K562 (cell line): ENCODE results near the gene RBMS1. TPM values are rescaled to one million over a fixed set of nuclear protein-coding genes. Genes with fewer than 3 reads are reported as not detected.

Source experiments
- ATAC-seq: fragments of 200-7000 bp; cut with Tn5 transposase; 3 replicates; pipeline ENCODE4 v1.9.1; 2020; ENCODE audit warnings: moderate library complexity
- BruUV-seq: library from RNA; stranded (reverse); fragments of 400-500 nt; replicated peaks from 2 replicates; lab custom pipeline; 2021; lab: Mats Ljungman, UMichigan
- CTCF ChIA-PET: fragments of 300-600 bp; formaldehyde crosslinking; extraction: SDS; loops from one replicate; lab custom pipeline; 2021; ENCODE audit warnings: low intra/inter-chr PET ratio; lab: Yijun Ruan, JAX
- POLR2A ChIA-PET: fragments of 300-600, 350-650 bp; sonication (Branson Sonifier 250); formaldehyde crosslinking; extraction: SDS; loops from one replicate; lab custom pipeline; 2021; ENCODE audit warnings: antibody characterized with exemption, inconsistent platforms; lab: Yijun Ruan, JAX
- DNase-seq, 4 experiments: peaks; one replicate each; pipeline versions ENCODE4 v3.0.0 to v3.0.0-alpha.2; 2011 to 2018; ENCODE audit warnings: low spot score in 3 of 4, mixed read lengths in 3 of 4; ENCODE audit errors: extremely low read depth in 1 of 4
- FAIRE-seq: peaks from 2 replicates; lab custom pipeline; 2011; peaks lifted over from hg19 to GRCh38; lab: Jason Lieb, UNC
- H2AFZ ChIP-seq: 2 replicates; pipeline ENCODE4 v1.6.0; 2011; ENCODE audit warnings: low read depth, low read length, control low read depth, inconsistent platforms
- H3K27ac ChIP-seq: fragments of 200-600 bp; 3 replicates; pipeline ENCODE4 v1.8.0; 2011; ENCODE audit warnings: low read depth, mild to moderate bottlenecking, control low read depth, inconsistent platforms, low read length, moderate library complexity, mixed read lengths; ENCODE audit errors: extremely low read depth
- H3K27me3 ChIP-seq, 2 experiments: fragments of 300-600 bp in 1 of 2; 2 replicates in 1 of 2; 3 replicates in 1 of 2; pipeline versions ENCODE4 v1.6.0 to v1.8.0; 2011; ENCODE audit warnings: inconsistent platforms in 2 of 2, low read length in 2 of 2, mild to moderate bottlenecking in 1 of 2, mixed read lengths in 1 of 2, moderate library complexity in 1 of 2; ENCODE audit not compliant: control insufficient read depth in 2 of 2, insufficient read depth in 2 of 2
- H3K36me3 ChIP-seq: fragments of 300-600 bp; 3 replicates; pipeline ENCODE4 v1.8.0; 2011; ENCODE audit warnings: mild to moderate bottlenecking, low read length, inconsistent platforms; ENCODE audit not compliant: control insufficient read depth, insufficient read depth
- H3K4me1 ChIP-seq, 2 experiments: fragments of 200-600 bp in 1 of 2; replicated peaks in 1 of 2; 2 replicates in 1 of 2; 3 replicates in 1 of 2; pipeline versions ENCODE4 v1.5.1 to v1.8.0; 2011; ENCODE audit warnings: inconsistent platforms in 2 of 2, low read length in 2 of 2, mild to moderate bottlenecking in 1 of 2, mixed read lengths in 1 of 2, moderate library complexity in 1 of 2; ENCODE audit not compliant: control insufficient read depth in 2 of 2, insufficient read depth in 2 of 2
- H3K4me2 ChIP-seq: 2 replicates; pipeline ENCODE4 v1.6.1; 2011; ENCODE audit warnings: low read length, control low read depth, inconsistent platforms, mixed read lengths; ENCODE audit not compliant: insufficient read depth
- H3K4me3 ChIP-seq: fragments of 200-600 bp; sonication (generic), shearing (Covaris generic); 2 replicates; pipeline ENCODE4 v1.5.1; 2016; ENCODE audit warnings: control low read depth, inconsistent platforms
- H3K79me2 ChIP-seq: fragments of 200-600 bp; 3 replicates; pipeline ENCODE4 v1.8.0; 2011; ENCODE audit warnings: low read length, inconsistent platforms; ENCODE audit not compliant: control insufficient read depth, insufficient read depth
- H3K9ac ChIP-seq, 2 experiments: 2 replicates each; pipeline versions ENCODE4 v1.6.0 to v1.6.1; 2011; ENCODE audit warnings: low read depth in 2 of 2, low read length in 2 of 2, control low read depth in 1 of 2, inconsistent platforms in 1 of 2, mild to moderate bottlenecking in 1 of 2, mixed read lengths in 1 of 2; ENCODE audit not compliant: insufficient read depth in 1 of 2
- H3K9me1 ChIP-seq: one replicate; pipeline ENCODE4 v1.6.0; 2011; ENCODE audit warnings: inconsistent platforms, mild to moderate bottlenecking, low read length, moderate library complexity; ENCODE audit not compliant: control insufficient read depth, insufficient read depth
- H3K9me3 ChIP-seq: replicated peaks from 2 replicates; pipeline ENCODE4 v1.5.1; 2011; ENCODE audit warnings: low read depth, low read length, inconsistent platforms; ENCODE audit not compliant: control insufficient read depth, insufficient read depth
- H4K20me1 ChIP-seq: replicated peaks from 2 replicates; pipeline ENCODE4 v1.6.1; 2011; ENCODE audit warnings: low read length, inconsistent platforms, mixed read lengths; ENCODE audit not compliant: control insufficient read depth, insufficient read depth
- CBFA2T2 ChIP-seq: fragments of 450-650 bp; conservative IDR thresholded peaks from 2 replicates; pipeline ENCODE4 v1.6.1; 2017; ENCODE audit warnings: mild to moderate bottlenecking
- E2F3 ChIP-seq: fragments of 250-450 bp; sonication (Bioruptor Pico); IDR thresholded peaks from 2 replicates; pipeline ENCODE4 v1.4.0; 2020; ENCODE audit warnings: mild to moderate bottlenecking
- FOS ChIP-seq: IDR thresholded peaks from 3 replicates; pipeline ENCODE4 v1.6.1; 2011; ENCODE audit not compliant: insufficient read length; ENCODE audit errors: extremely low read depth
- HMBOX1 ChIP-seq: sonication (generic); IDR thresholded peaks from 2 replicates; pipeline ENCODE4 v1.6.1; 2016
- JUN ChIP-seq, 2 experiments: sonication (generic) in 1 of 2; formaldehyde crosslinking in 1 of 2; IDR thresholded peaks; 2 replicates each; pipeline versions ENCODE4 v1.6.1 to v1.8.0; 2012 to 2022; ENCODE audit warnings: borderline replicate concordance in 2 of 2, mild to moderate bottlenecking in 2 of 2, improper control_type of control experiment in 1 of 2, low read depth in 1 of 2, low read length in 1 of 2, missing genetic modification reagents in 1 of 2
- RBM39 ChIP-seq: fragments of 200-400 bp; formaldehyde crosslinking; optimal IDR thresholded peaks from 2 replicates; pipeline ENCODE3; 2018; ENCODE audit warnings: low read depth, low read length
- SMAD4 ChIP-seq: fragments of 250-450 bp; sonication (Bioruptor Pico); conservative IDR thresholded peaks from 2 replicates; pipeline ENCODE4 v1.8.0; 2021; ENCODE audit warnings: inconsistent platforms, mild to moderate bottlenecking, moderate library complexity
- TFAM ChIP-seq: fragments of 250-450 bp; sonication (Bioruptor Pico); conservative IDR thresholded peaks from 2 replicates; pipeline ENCODE4 v1.5.0; 2021; ENCODE audit warnings: mild to moderate bottlenecking, moderate library complexity
- ZNF584 ChIP-seq: fragments of 200-800 bp; sonication (Bioruptor generic); IDR thresholded peaks from 2 replicates; pipeline ENCODE4 v1.6.1; 2016; ENCODE audit warnings: low read depth, mild to moderate bottlenecking, missing genetic modification characterization, missing compliant biosample characterization
- WGBS: fragments of 100-300 bp; shearing (Covaris generic); methylation state at CpG from one replicate; pipeline ENCODE4 v1.1.6; 2016; ENCODE audit warnings: low coverage, mixed read lengths; ENCODE audit not compliant: insufficient coverage; ENCODE audit errors: missing lambda C conversion rate; 5-methylcytosine and 5-hydroxymethylcytosine counted together
- in situ Hi-C: fragments of 300-500 bp; cut with MboI; formaldehyde crosslinking; loops from 4 replicates; pipeline ENCODE4 v1.15.0; 2018; ENCODE audit warnings: inconsistent platforms, mixed read lengths
- intact Hi-C: fragments of 100-400 bp; cut with micrococcal nuclease; formaldehyde crosslinking; loops from 2 replicates; pipeline ENCODE4 v1.14.2; 2022
- polyA plus RNA-seq, 8 experiments: library from polyadenylated mRNA; depleted of rRNA in 4 of 8; stranded (reverse) in 5 of 8; unstranded in 3 of 8; fragments of >200 nt; fragmentation: Nextera tagmentation in 2 of 8; fragmentation: Illumina TruSeq in 1 of 8; extraction: Ambion mirVana in 2 of 8; extraction: Trizol in 1 of 8; gene quantifications; 2 replicates each; pipeline versions ENCODE4 v1.2.1 to v1.2.3, GENCODE V29; 2011 to 2014; ENCODE audit warnings: inconsistent platforms in 1 of 8, missing spikeins in 1 of 8
- total RNA-seq, 7 experiments: library from RNA; depleted of rRNA in 6 of 7; stranded (reverse); fragments of >200 nt in 6 of 7; fragmentation: Illumina TruSeq in 2 of 7; extraction: Trizol in 2 of 7; gene quantifications; 2 replicates each; pipeline versions ENCODE4 v1.2.1 to v1.2.3, GENCODE V29; 2011 to 2021; ENCODE audit warnings: low replicate concordance in 1 of 7
- TF ChIP-seq, protein P1 (sequence below): conservative IDR thresholded peaks from 2 replicates; pipeline ENCODE4 v1.6.1; 2011; ENCODE audit warnings: low read depth, mild to moderate bottlenecking, low read length; ENCODE audit not compliant: control insufficient read depth
- TF ChIP-seq, protein P2 (sequence below): IDR thresholded peaks from 2 replicates; pipeline ENCODE4 v1.6.1; 2012; ENCODE audit warnings: low read depth, low read length, improper control_type of control experiment, borderline replicate concordance
- TF ChIP-seq, protein P3 (sequence below): fragments of 250-450 bp; sonication (Bioruptor Pico); IDR thresholded peaks from 2 replicates; pipeline ENCODE4 v1.4.0; 2020; ENCODE audit warnings: mild to moderate bottlenecking, moderate library complexity

RBMS1 gene
- total and polyA plus RNA-seq, 9 of the 15 experiments (the other 6 are each of a cell fraction or from before 2014, with no cell fraction given), result 0.04 to 0.31 (median 0.09) TPM; not detected in 6

- no peak for ATAC-seq
- H3K27ac ChIP-seq, result no peak overlapping the region
- H4K20me1 ChIP-seq, result no peaks in the 10 kb centered on the region
- DNase-seq, result no peak
- no peaks in the 10 kb centered on the region for H3K27me3 ChIP-seq
- no peaks in the 10 kb centered on the region for H3K36me3 ChIP-seq
- H2AFZ ChIP-seq, result no peak overlapping the region
- CTCF ChIA-PET, result no interaction called here
- H3K4me1 ChIP-seq, result no peaks in the 10 kb centered on the region
- in situ Hi-C loops, result no loop called here
- H3K9me3 ChIP-seq, result no peaks in the 10 kb centered on the region
- 2% methylated on average over 6 of the region's 7 CpGs for WGBS
- POLR2A ChIA-PET, result no interaction called here
- intact Hi-C loops, result no loop called here
- H3K9me1 ChIP-seq, result no peaks in the 10 kb centered on the region
- BruUV-seq, result no TSS peak
- no peak overlapping the region for H3K4me2 ChIP-seq
- FAIRE-seq, result no peak
- H3K9ac ChIP-seq, result no peak overlapping the region
- no peaks in the 10 kb centered on the region for H3K79me2 ChIP-seq
- no peak overlapping the region for H3K4me3 ChIP-seq
- TF ChIP-seq, protein P1, sequence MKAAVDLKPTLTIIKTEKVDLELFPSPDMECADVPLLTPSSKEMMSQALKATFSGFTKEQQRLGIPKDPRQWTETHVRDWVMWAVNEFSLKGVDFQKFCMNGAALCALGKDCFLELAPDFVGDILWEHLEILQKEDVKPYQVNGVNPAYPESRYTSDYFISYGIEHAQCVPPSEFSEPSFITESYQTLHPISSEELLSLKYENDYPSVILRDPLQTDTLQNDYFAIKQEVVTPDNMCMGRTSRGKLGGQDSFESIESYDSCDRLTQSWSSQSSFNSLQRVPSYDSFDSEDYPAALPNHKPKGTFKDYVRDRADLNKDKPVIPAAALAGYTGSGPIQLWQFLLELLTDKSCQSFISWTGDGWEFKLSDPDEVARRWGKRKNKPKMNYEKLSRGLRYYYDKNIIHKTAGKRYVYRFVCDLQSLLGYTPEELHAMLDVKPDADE, result no peak
- TF ChIP-seq FOS (no peak), ZNF584 (CRISPR knock-in tag) (no peak), TFAM (CRISPR knock-in tag) (no peak), SMAD4 (no peak), RBM39 (no peak), HMBOX1 (no peak), CBFA2T2 (no peak), E2F3 (CRISPR knock-in tag) (no peak), JUN (IDR thresholded peaks at IDR 0.05; ENCODE audit: borderline replicate concordance, low read depth, low read length) (no peak), JUN (CRISPR knock-in tag; IDR thresholded peaks at IDR 0.05; ENCODE audit: borderline replicate concordance) (no peak)
- TF ChIP-seq, protein P2, sequence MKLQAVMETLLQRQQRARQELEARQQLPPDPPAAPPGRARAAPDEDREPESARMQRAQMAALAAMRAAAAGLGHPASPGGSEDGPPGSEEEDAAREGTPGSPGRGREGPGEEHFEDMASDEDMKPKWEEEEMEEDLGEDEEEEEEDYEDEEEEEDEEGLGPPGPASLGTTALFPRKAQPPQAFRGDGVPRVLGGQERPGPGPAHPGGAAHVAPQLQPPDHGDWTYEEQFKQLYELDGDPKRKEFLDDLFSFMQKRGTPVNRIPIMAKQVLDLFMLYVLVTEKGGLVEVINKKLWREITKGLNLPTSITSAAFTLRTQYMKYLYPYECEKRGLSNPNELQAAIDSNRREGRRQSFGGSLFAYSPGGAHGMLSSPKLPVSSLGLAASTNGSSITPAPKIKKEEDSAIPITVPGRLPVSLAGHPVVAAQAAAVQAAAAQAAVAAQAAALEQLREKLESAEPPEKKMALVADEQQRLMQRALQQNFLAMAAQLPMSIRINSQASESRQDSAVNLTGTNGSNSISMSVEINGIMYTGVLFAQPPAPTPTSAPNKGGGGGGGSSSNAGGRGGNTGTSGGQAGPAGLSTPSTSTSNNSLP, result no peak
- TF ChIP-seq, protein P3, sequence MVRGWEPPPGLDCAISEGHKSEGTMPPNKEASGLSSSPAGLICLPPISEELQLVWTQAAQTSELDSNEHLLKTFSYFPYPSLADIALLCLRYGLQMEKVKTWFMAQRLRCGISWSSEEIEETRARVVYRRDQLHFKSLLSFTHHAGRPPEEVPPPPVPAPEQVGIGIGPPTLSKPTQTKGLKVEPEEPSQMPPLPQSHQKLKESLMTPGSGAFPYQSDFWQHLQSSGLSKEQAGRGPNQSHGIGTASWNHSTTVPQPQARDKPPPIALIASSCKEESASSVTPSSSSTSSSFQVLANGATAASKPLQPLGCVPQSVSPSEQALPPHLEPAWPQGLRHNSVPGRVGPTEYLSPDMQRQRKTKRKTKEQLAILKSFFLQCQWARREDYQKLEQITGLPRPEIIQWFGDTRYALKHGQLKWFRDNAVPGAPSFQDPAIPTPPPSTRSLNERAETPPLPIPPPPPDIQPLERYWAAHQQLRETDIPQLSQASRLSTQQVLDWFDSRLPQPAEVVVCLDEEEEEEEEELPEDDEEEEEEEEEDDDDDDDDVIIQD (CRISPR knock-in tag), result no peak
Measured at GRCh38 chr2:160390544-160391455, 102.8 kb downstream of the RBMS1 start.
